NOMO-1 treated with dmso at 0.1 percent for 144 hours (cell line): Measurements from ENCODE around the gene SERBP1.

ENCODE experiments used
- DNase-seq: peaks from one replicate; lab custom pipeline; 2025; ENCODE audit not compliant: unreplicated experiment; lab: John Stamatoyannopoulos, UW

The SERBP1 gene

DNA sequence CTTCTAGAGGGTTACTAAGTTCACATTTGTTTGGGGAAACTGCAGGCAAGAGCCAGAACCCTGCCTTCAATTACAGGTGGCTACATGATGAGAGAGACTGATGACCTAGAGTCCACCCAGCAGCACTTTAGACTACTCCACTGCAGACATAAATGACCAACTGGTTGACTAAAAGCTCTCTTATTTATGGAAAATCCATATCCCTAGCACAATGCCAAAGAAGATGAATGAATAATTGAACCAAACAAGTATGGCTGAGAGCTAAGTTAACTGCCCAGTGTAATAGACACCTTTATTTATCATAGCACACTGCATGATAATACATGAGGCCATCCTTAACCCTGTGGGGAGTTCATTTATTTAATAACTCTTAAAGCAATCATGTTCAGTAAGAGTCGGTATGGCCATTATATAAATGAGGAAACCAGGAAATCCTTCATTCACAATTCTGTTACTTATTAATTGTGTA is 62.1 kb downstream of the SERBP1 start:
- DNase-seq = no peak

DNA sequence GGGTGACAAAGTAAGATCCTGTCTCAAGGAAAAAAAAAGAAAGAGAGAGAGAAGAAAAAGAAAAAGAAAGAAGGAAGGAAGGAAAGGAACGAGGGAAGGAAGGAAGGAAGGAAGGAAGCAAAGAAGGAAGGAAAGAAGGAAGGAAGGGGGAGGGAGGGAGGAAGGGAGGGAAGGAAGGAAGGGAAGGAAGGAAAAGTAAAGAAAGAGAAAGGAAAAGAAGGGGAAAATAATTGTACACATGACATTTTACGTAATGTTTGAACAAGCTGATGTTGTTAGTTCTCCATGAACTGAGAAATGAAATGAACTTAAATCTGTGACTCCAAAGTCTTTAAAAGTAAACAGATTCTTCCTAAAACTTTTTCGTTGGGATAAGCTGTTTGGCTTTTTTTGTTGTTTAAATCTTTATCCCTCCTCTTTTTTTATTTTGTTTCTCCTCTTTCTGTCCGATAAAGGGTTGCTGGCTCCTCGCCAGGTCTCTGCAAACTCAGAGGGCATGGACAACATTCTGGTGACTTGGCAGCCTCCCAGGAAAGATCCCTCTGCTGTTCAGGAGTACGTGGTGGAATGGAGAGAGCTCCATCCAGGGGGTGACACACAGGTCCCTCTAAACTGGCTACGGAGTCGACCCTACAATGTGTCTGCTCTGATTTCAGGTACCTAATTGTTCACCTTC is 62.7 kb downstream of the SERBP1 start:
- DNase-seq = no peak

DNA sequence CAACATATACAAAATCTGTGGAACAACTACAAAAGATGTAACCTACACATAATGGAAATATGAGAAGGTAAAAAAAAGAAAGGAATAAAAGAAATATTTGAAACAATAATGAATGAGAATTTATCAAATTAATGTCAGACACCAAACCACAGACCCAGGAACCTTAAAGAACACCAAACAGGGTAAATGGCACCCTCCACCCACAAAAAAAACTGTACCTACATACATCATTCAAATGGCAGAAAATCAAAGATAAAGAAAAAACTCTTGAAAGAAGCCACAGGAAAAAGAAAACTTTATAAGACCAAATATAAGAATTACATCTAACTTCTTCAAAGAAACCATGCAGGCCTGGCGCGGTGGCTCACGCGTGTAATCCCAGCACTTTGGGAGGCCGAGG is 68.6 kb downstream of the SERBP1 start:
- no peak for DNase-seq

DNA sequence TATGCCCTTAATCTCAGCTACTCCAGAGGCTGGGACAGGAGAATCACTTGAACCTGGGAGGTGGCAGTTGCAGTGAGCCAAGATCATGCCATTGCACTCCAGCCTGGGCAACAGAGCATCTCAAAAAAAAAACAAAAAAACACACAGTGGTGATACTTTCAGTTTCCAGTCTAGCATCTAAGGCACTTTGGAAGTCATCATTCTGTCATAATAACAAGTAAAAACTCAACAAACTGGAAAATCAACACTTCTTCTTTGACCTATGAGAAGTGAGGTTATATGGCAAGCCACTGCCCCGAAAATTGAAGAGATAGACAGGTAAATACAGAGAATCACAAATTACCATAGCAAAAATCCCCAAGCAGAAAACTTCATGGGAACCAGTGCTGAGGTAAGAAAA is 70.6 kb downstream of the SERBP1 start:
- DNase-seq = no peak
